Tibial nerve (tissue), 4 donors: Measurements from ENCODE around the gene VTI1A.

Experiments used
- EP300 ChIP-seq, 2 donors: sonication (generic); formaldehyde crosslinking; IDR thresholded peaks; one replicate each; pipeline ENCODE4 v1.6.1; 2017; ENCODE audit warnings: antibody characterized with exemption in 2 of 2, mild to moderate bottlenecking in 1 of 2
- POLR2A ChIP-seq, 2 donors: fragments of 450-650 bp; IDR thresholded peaks; one replicate each; pipeline ENCODE4 v1.6.1; 2017; ENCODE audit warnings: antibody characterized with exemption in 2 of 2, mild to moderate bottlenecking in 2 of 2, moderate library complexity in 2 of 2
- TF ChIP-seq, protein P1 (sequence below), 5 experiments: fragments of 200-600 bp in 3 of 5; fragments of 450-650 bp in 2 of 5; sonication (generic) in 3 of 5; IDR thresholded peaks; one replicate each; pipeline ENCODE4 v1.5.1; 2016 to 2019; ENCODE audit warnings: antibody characterized with exemption in 5 of 5, mild to moderate bottlenecking in 3 of 5, moderate library complexity in 2 of 5

DNA sequence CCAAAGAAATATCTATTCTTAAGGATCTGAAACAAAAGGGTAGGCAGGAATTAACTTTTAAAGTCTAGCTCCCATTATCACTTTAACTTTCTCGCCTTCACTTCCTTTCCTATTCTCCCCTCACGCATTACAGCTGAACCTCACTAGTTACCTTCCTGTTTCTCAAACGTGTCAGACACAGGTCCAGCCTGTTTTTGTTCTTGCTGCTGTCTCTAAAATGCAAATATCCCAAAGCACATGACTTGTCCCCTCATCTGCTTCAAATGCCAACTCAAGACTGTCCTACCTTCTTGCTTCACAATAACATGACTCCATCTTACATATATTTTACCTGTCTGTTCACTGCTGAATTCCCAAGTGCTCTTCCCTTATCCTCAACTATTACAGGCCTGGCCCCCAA lies 17.9 kb upstream of the VTI1A start:
- TF ChIP-seq, protein P1, sequence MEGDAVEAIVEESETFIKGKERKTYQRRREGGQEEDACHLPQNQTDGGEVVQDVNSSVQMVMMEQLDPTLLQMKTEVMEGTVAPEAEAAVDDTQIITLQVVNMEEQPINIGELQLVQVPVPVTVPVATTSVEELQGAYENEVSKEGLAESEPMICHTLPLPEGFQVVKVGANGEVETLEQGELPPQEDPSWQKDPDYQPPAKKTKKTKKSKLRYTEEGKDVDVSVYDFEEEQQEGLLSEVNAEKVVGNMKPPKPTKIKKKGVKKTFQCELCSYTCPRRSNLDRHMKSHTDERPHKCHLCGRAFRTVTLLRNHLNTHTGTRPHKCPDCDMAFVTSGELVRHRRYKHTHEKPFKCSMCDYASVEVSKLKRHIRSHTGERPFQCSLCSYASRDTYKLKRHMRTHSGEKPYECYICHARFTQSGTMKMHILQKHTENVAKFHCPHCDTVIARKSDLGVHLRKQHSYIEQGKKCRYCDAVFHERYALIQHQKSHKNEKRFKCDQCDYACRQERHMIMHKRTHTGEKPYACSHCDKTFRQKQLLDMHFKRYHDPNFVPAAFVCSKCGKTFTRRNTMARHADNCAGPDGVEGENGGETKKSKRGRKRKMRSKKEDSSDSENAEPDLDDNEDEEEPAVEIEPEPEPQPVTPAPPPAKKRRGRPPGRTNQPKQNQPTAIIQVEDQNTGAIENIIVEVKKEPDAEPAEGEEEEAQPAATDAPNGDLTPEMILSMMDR (IDR thresholded peaks at IDR 0.05): no peak
- no peak for TF ChIP-seq POLR2A (IDR thresholded peaks at IDR 0.05)
- TF ChIP-seq EP300 (IDR thresholded peaks at IDR 0.05): no peak
